ENCODE results near the gene PCNX1.

The PCNX1 gene

GRCh38 chr14:70962935-70963334 lies 55.7 kb downstream of the PCNX1 start:
- TF ChIP-seq CTCF (conservative IDR thresholded peaks at IDR 0.05; ENCODE audit: low read depth, low read length), result no peak
- H3K4me3 ChIP-seq (ENCODE audit: low read depth, low read length), result no peak overlapping the region
- DNase-seq (ENCODE audit: low read depth), result no peak

GRCh38 chr14:70964492-70964891 lies 57.2 kb downstream of the PCNX1 start:
- no peak for DNase-seq (ENCODE audit: low read depth)
- no peak for TF ChIP-seq CTCF (conservative IDR thresholded peaks at IDR 0.05; ENCODE audit: low read depth, low read length)
- H3K4me3 ChIP-seq (ENCODE audit: low read depth, low read length), result no peak overlapping the region

DNA sequence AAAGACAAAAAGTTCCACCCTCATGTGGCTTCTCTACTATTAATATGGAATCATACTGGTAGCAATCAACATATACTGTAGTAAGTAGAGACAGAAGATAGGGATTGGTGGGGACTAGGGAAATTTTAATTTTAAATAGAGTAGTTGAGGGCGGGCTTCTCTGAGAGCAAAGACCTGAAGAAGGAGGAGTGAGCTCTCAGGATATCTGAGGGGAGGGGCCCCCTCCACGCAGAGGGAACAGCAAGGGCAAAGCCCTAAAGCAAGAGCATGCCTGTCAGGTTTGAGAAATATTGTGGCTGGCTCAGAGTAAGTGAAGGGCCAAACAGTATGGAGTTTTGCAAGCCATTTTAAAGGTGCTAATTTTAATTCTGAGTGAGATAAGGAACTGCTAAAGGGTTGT lies 64.3 kb downstream of the PCNX1 start:
- DNase-seq (ENCODE audit: low read depth), result no peak
- TF ChIP-seq CTCF (conservative IDR thresholded peaks at IDR 0.05; ENCODE audit: low read depth, low read length), result no peak
- no peak overlapping the region for H3K4me3 ChIP-seq (ENCODE audit: low read depth, low read length)

- TF ChIP-seq CTCF (conservative IDR thresholded peaks at IDR 0.05; ENCODE audit: low read depth, low read length), result peak; percentile 89
- peak; percentile 95 for DNase-seq (ENCODE audit: low read depth)
- no peak overlapping the region for H3K4me3 ChIP-seq (ENCODE audit: low read depth, low read length)
Observed at GRCh38 chr14:70972107-70972976, 65.1 kb downstream of the PCNX1 start.

- no peak for TF ChIP-seq CTCF (conservative IDR thresholded peaks at IDR 0.05; ENCODE audit: low read depth, low read length)
- no peak overlapping the region for H3K4me3 ChIP-seq (ENCODE audit: low read depth, low read length)
- no peak for DNase-seq (ENCODE audit: low read depth)
Observed at GRCh38 chr14:70976591-70976990, 69.3 kb downstream of the PCNX1 start.

GRCh38 chr14:70981000-70981952 lies 74.0 kb downstream of the PCNX1 start:
- TF ChIP-seq CTCF (conservative IDR thresholded peaks at IDR 0.05; ENCODE audit: low read depth, low read length), result no peak
- no peak overlapping the region for H3K4me3 ChIP-seq (ENCODE audit: low read depth, low read length)
- no peak for DNase-seq (ENCODE audit: low read depth)
